Suprapubic skin (tissue), 3 donors: Measurements from ENCODE around the gene PSMA6.

Experiments used
- CTCF ChIP-seq, 2 donors: fragments of 200-600 bp in 1 of 2; fragments of 450-650 bp in 1 of 2; sonication (generic) in 1 of 2; IDR thresholded peaks; one replicate each; pipeline ENCODE4 v1.5.1; 2016 to 2019; ENCODE audit warnings: antibody characterized with exemption in 2 of 2, mild to moderate bottlenecking in 1 of 2, moderate library complexity in 1 of 2
- EP300 ChIP-seq: sonication (generic); formaldehyde crosslinking; IDR thresholded peaks from one replicate; pipeline ENCODE4 v1.6.1; 2017; ENCODE audit warnings: antibody characterized with exemption

- TF ChIP-seq CTCF (IDR thresholded peaks at IDR 0.05) = no peak
- no peak for TF ChIP-seq EP300
These were observed 46.7 kb downstream of the PSMA6 start for GRCh38 chr14:35338731-35339405.
